ENCODE measurements around the gene CD200.
"Not testable (repeated sequence)": the region's sequence is repeated elsewhere in the genome, so short reads cannot be mapped to it uniquely, and the experiment has no call there.

The CD200 gene

GRCh38 chr3:112388972-112389371 lies 56.0 kb downstream of the CD200 start:
- H3K27ac ChIP-seq (ENCODE audit: low read depth, low read length): no peak overlapping the region
- H3K27me3 ChIP-seq (ENCODE audit: control insufficient read depth, insufficient read depth, low read length): no peaks in the 10 kb centered on the region
- H3K9ac ChIP-seq (ENCODE audit: low read length): no peak overlapping the region
- peaks cover 14% of the 10 kb centered on the region for H3K4me1 ChIP-seq (ENCODE audit: control insufficient read depth, insufficient read depth, low read length)
- H3K36me3 ChIP-seq (ENCODE audit: control insufficient read depth, insufficient read depth, low read length): no peaks in the 10 kb centered on the region
- no peak overlapping the region for H3K4me3 ChIP-seq (ENCODE audit: low read length)

DNA sequence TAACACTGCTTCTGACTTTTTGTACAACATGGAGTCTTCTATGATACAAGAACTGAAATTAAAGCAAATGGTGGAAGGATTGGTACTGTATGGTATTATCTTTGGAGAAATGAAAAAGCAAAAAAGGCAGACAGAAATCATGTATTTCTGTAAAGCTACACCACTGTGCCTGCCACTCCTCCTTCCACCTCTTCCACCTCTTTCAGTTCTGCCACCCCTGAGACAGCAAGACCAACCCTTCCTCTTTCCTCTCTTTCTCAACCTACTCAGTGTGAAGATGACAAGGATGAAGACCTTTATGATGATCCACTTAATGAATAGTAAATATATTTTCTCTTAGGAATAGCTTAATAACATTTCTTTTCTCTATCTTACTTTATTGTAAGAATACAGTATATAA lies 57.0 kb downstream of the CD200 start:
- peaks cover 17% of the 10 kb centered on the region for H3K4me1 ChIP-seq (ENCODE audit: control insufficient read depth, insufficient read depth, low read length)
- no peaks in the 10 kb centered on the region for H3K27me3 ChIP-seq (ENCODE audit: control insufficient read depth, insufficient read depth, low read length)
- no peak overlapping the region for H3K9ac ChIP-seq (ENCODE audit: low read length)
- no peak overlapping the region for H3K27ac ChIP-seq (ENCODE audit: low read depth, low read length)
- no peak overlapping the region for H3K4me3 ChIP-seq (ENCODE audit: low read length)
- H3K36me3 ChIP-seq (ENCODE audit: control insufficient read depth, insufficient read depth, low read length): no peaks in the 10 kb centered on the region

- Histone ChIP-seq H3K27me3 (ENCODE audit: control insufficient read depth, insufficient read depth, low read length) (no peaks in the 10 kb centered on the region), H3K27ac (ENCODE audit: low read depth, low read length) (peak overlapping the region; percentile 84), H3K36me3 (ENCODE audit: control insufficient read depth, insufficient read depth, low read length) (no peaks in the 10 kb centered on the region), H3K4me1 (ENCODE audit: control insufficient read depth, insufficient read depth, low read length) (peaks cover 17% of the 10 kb centered on the region), H3K4me3 (ENCODE audit: low read length) (no peak overlapping the region), H3K9ac (ENCODE audit: low read length) (no peak overlapping the region)
Observed at GRCh38 chr3:112390783-112391641, 58.1 kb downstream of the CD200 start.

DNA sequence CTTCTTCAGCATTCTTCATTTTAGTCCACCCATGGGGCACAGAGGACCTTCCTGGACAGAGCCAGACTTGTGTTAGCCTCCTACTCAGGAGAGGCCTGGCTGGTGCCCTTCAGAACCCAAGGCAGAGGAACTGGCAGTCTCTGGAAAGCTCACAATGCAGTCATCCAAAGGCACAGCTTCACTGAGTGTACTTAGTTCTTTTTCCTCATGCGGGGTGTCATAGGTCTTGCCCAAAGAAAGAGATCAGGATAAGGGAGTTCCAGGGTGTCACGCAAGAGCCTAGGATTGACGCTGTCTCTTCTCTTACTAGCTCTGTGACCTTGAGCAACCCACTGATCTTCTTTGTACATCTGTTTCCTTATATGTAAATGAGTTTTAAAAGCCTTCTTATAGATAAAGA lies 58.7 kb downstream of the CD200 start:
- Histone ChIP-seq H3K9ac (ENCODE audit: low read length) (no peak overlapping the region), H3K4me3 (ENCODE audit: low read length) (no peak overlapping the region), H3K27ac (ENCODE audit: low read depth, low read length) (peak overlapping the region; percentile 84)

DNA sequence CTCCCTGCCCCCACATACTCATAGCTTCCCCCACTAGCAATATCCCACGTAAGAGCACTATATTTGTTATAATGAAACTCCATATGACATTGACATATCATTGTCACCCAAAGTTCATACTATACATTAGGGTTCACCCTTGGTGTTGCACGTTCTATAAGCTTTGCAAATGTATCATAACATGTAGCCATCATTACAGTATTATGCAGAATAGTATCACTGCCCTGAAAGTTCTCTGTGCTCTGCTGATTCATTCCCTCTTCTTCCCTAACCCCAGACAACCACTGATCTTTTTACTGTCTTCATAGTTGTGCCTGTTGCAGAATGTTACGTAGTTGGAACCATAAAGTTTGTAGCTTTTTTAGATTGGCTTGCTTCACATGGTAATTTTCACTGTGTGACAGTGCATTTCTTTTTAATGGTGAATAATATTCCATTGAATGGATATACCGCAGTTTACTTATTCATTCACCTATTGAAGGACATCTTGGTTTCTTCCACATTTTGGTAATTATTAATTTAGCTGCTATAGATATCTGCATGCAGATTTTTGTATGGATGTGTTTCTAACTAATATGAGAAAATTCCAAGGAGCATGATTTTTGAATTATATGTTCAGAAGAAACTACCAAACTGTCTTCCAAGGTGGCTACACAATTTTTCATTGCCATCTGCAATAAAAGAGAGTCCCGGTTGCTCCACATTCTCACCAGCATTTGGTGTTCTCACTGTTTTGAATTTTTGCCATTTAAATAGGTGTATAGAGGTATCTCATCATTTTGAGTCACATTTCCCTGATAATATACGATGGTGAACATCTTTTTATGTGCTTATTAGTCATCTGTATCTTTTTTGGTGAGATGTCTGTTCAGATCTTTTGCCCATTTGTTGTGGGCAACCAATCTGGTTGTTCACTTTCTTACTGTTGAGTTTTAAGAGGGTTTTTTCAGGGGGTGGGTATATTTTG lies 59.7 kb downstream of the CD200 start:
- no peaks in the 10 kb centered on the region for H3K27me3 ChIP-seq (ENCODE audit: control insufficient read depth, insufficient read depth, low read length)
- no peak overlapping the region for H3K9ac ChIP-seq (ENCODE audit: low read length)
- peak overlapping the region; percentile 10 for H3K27ac ChIP-seq (ENCODE audit: low read depth, low read length)
- H3K4me3 ChIP-seq (ENCODE audit: low read length): no peak overlapping the region
- H3K4me1 ChIP-seq (ENCODE audit: control insufficient read depth, insufficient read depth, low read length): peaks cover 17% of the 10 kb centered on the region
- H3K36me3 ChIP-seq (ENCODE audit: control insufficient read depth, insufficient read depth, low read length): no peaks in the 10 kb centered on the region

More for the DNA sequence above, 58.7 kb downstream of the CD200 start:
- H3K27me3 ChIP-seq (ENCODE audit: control insufficient read depth, insufficient read depth, low read length): no peaks in the 10 kb centered on the region
- H3K36me3 ChIP-seq (ENCODE audit: control insufficient read depth, insufficient read depth, low read length): no peaks in the 10 kb centered on the region
- peaks cover 17% of the 10 kb centered on the region for H3K4me1 ChIP-seq (ENCODE audit: control insufficient read depth, insufficient read depth, low read length)

GRCh38 chr3:112393360-112393728 lies 60.4 kb downstream of the CD200 start:
- Histone ChIP-seq H3K4me1 (ENCODE audit: control insufficient read depth, insufficient read depth, low read length) (peaks cover 17% of the 10 kb centered on the region), H3K9ac (ENCODE audit: low read length) (no peak overlapping the region), H3K27ac (ENCODE audit: low read depth, low read length) (no peak overlapping the region), H3K36me3 (ENCODE audit: control insufficient read depth, insufficient read depth, low read length) (no peaks in the 10 kb centered on the region), H3K4me3 (ENCODE audit: low read length) (no peak overlapping the region), H3K27me3 (ENCODE audit: control insufficient read depth, insufficient read depth, low read length) (no peaks in the 10 kb centered on the region)

DNA sequence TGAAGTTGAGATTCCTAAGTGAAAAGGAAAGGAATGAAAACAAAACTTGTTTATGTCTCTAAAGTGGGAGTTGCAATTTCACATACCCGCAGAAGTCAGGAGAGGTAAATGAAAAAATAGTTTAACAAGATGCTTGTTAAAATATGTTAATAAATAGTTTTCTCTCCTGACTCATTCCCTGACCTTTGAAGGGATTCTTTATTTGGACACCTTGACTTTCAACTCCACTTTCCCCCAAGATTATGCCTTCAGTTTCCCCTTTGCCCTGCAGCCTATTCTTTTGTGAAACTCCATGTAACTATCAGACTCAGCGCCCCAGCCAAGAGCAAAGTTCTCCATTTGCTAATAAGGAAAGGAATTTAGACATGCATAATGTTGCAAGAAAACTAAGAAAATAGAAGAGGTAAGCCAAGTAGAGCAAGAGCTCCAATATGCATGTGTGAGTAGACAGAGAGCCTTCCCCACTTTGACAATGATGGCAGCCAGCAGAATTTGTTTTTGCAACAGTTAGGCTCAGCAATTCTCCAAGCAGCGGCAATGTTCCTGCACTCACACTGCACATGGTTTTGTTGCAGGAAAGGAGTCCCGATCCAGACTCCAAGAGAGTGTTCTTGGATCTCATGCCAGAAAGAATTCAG lies 61.2 kb downstream of the CD200 start:
- H3K4me1 ChIP-seq (ENCODE audit: control insufficient read depth, insufficient read depth, low read length): peaks cover 17% of the 10 kb centered on the region
- no peak overlapping the region for H3K9ac ChIP-seq (ENCODE audit: low read length)
- H3K27ac ChIP-seq (ENCODE audit: low read depth, low read length): peak overlapping the region; percentile 48
- no peaks in the 10 kb centered on the region for H3K36me3 ChIP-seq (ENCODE audit: control insufficient read depth, insufficient read depth, low read length)
- no peaks in the 10 kb centered on the region for H3K27me3 ChIP-seq (ENCODE audit: control insufficient read depth, insufficient read depth, low read length)
- H3K4me3 ChIP-seq (ENCODE audit: low read length): no peak overlapping the region

GRCh38 chr3:112395181-112395895 lies 62.4 kb downstream of the CD200 start:
- Histone ChIP-seq H3K27me3 (ENCODE audit: control insufficient read depth, insufficient read depth, low read length) (no peaks in the 10 kb centered on the region), H3K4me3 (ENCODE audit: low read length) (no peak overlapping the region), H3K9ac (ENCODE audit: low read length) (no peak overlapping the region), H3K36me3 (ENCODE audit: control insufficient read depth, insufficient read depth, low read length) (no peaks in the 10 kb centered on the region), H3K27ac (ENCODE audit: low read depth, low read length) (peak overlapping the region; percentile 53), H3K4me1 (ENCODE audit: control insufficient read depth, insufficient read depth, low read length) (peaks cover 17% of the 10 kb centered on the region)

DNA sequence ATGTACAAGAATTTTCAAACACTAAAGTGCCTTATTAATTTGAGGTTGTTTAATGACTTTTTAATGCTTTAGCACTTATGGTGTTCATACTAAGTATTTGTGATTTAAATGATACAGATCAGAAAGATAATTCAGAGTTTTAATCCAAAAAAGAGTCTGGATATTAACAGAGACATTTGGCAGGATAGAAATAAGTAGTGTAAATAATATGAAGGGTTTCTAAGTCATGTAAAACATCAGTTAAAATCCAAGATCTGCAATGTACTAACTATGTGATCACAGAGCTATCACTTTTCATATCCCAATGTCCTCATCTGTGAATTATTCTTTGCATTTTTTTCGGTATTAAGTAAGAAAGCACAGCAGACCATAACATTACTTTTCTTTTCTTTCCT lies 62.9 kb downstream of the CD200 start:
- Histone ChIP-seq H3K27me3 (ENCODE audit: control insufficient read depth, insufficient read depth, low read length) (no peaks in the 10 kb centered on the region), H3K36me3 (ENCODE audit: control insufficient read depth, insufficient read depth, low read length) (no peaks in the 10 kb centered on the region), H3K4me1 (ENCODE audit: control insufficient read depth, insufficient read depth, low read length) (peaks cover 16% of the 10 kb centered on the region), H3K4me3 (ENCODE audit: low read length) (no peak overlapping the region), H3K27ac (ENCODE audit: low read depth, low read length) (no peak overlapping the region), H3K9ac (ENCODE audit: low read length) (no peak overlapping the region)

DNA sequence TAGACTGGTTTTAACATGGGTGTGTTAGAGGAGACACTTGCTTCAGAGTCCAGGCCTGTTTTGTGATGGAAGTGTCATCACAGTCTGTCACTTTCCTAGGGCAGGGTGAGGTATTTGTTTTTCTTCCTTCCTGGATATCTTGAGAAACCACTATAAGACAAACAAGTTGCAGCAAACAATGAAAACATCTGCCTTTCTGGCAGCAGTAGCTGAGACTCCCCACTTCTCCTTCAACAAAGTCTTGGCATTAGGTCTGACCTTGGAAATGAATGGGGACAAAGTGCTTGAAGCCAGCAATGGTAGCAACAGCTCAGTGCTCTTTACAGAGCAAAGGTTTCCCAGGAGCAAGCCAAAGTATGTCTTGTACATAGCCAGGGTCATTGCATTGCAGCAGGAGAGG lies 64.6 kb downstream of the CD200 start:
- Histone ChIP-seq H3K27me3 (ENCODE audit: control insufficient read depth, insufficient read depth, low read length) (no peaks in the 10 kb centered on the region), H3K27ac (ENCODE audit: low read depth, low read length) (no peak overlapping the region), H3K9ac (ENCODE audit: low read length) (no peak overlapping the region), H3K4me3 (ENCODE audit: low read length) (no peak overlapping the region), H3K4me1 (ENCODE audit: control insufficient read depth, insufficient read depth, low read length) (peaks cover 7% of the 10 kb centered on the region), H3K36me3 (ENCODE audit: control insufficient read depth, insufficient read depth, low read length) (no peaks in the 10 kb centered on the region)

GRCh38 chr3:112399064-112399463 lies 66.1 kb downstream of the CD200 start:
- no peak overlapping the region for H3K4me3 ChIP-seq (ENCODE audit: low read length)
- no peaks in the 10 kb centered on the region for H3K36me3 ChIP-seq (ENCODE audit: control insufficient read depth, insufficient read depth, low read length)
- H3K27me3 ChIP-seq (ENCODE audit: control insufficient read depth, insufficient read depth, low read length): no peaks in the 10 kb centered on the region
- no peak overlapping the region for H3K9ac ChIP-seq (ENCODE audit: low read length)
- no peak overlapping the region for H3K27ac ChIP-seq (ENCODE audit: low read depth, low read length)
- H3K4me1 ChIP-seq (ENCODE audit: control insufficient read depth, insufficient read depth, low read length): peaks cover 3% of the 10 kb centered on the region

GRCh38 chr3:112399554-112399953 lies 66.6 kb downstream of the CD200 start:
- H3K27me3 ChIP-seq (ENCODE audit: control insufficient read depth, insufficient read depth, low read length); H3K27ac ChIP-seq (ENCODE audit: low read depth, low read length); H3K9ac ChIP-seq (ENCODE audit: low read length); H3K4me1 ChIP-seq (ENCODE audit: control insufficient read depth, insufficient read depth, low read length); H3K4me3 ChIP-seq (ENCODE audit: low read length); H3K36me3 ChIP-seq (ENCODE audit: control insufficient read depth, insufficient read depth, low read length): not testable (repeated sequence)
